ENCODE data around the gene ZDHHC17.
"Not testable (repeated sequence)": the region's sequence is repeated elsewhere in the genome, so short reads cannot be mapped to it uniquely, and the experiment has no call there.

The ZDHHC17 gene

GRCh38 chr12:76764856-76765255 lies 941 bp downstream of the ZDHHC17 start:
- in situ Hi-C loops (cut with HindIII; ENCODE audit: low sequenced_read_pairs): no loop called here

- in situ Hi-C loops (cut with HindIII; ENCODE audit: low sequenced_read_pairs): no loop called here
Measured at GRCh38 chr12:76765598-76765997, 1.7 kb downstream of the ZDHHC17 start.

- in situ Hi-C loops (cut with HindIII; ENCODE audit: low sequenced_read_pairs): no loop called here
Measured at GRCh38 chr12:76766161-76766560, 2.2 kb downstream of the ZDHHC17 start.

- in situ Hi-C loops (cut with HindIII; ENCODE audit: low sequenced_read_pairs): no loop called here
Measured at GRCh38 chr12:76768576-76768975, 4.7 kb downstream of the ZDHHC17 start.

GRCh38 chr12:76777765-76778216 lies 13.9 kb downstream of the ZDHHC17 start:
- in situ Hi-C loops (cut with HindIII; ENCODE audit: low sequenced_read_pairs): no loop called here

GRCh38 chr12:76778364-76778763 lies 14.4 kb downstream of the ZDHHC17 start:
- in situ Hi-C loops (cut with HindIII; ENCODE audit: low sequenced_read_pairs): no loop called here

- in situ Hi-C loops (cut with HindIII; ENCODE audit: low sequenced_read_pairs): not testable (repeated sequence)
Measured at GRCh38 chr12:76779310-76779709, 15.4 kb downstream of the ZDHHC17 start.

- in situ Hi-C loops (cut with HindIII; ENCODE audit: low sequenced_read_pairs): no loop called here
Measured at GRCh38 chr12:76781321-76781720, 17.4 kb downstream of the ZDHHC17 start.

GRCh38 chr12:76782526-76782925 lies 18.6 kb downstream of the ZDHHC17 start:
- in situ Hi-C loops (cut with HindIII; ENCODE audit: low sequenced_read_pairs): no loop called here

GRCh38 chr12:76784600-76785051 lies 20.7 kb downstream of the ZDHHC17 start:
- in situ Hi-C loops (cut with HindIII; ENCODE audit: low sequenced_read_pairs): no loop called here

- in situ Hi-C loops (cut with HindIII; ENCODE audit: low sequenced_read_pairs): no loop called here
Measured at GRCh38 chr12:76785407-76785806, 21.5 kb downstream of the ZDHHC17 start.

GRCh38 chr12:76786986-76787385 lies 23.1 kb downstream of the ZDHHC17 start:
- in situ Hi-C loops (cut with HindIII; ENCODE audit: low sequenced_read_pairs): no loop called here

- in situ Hi-C loops (cut with HindIII; ENCODE audit: low sequenced_read_pairs): no loop called here
Measured at GRCh38 chr12:76787689-76788088, 23.8 kb downstream of the ZDHHC17 start.

- in situ Hi-C loops (cut with HindIII; ENCODE audit: low sequenced_read_pairs): no loop called here
Measured at GRCh38 chr12:76789335-76790050, 25.6 kb downstream of the ZDHHC17 start.

- in situ Hi-C loops (cut with HindIII; ENCODE audit: low sequenced_read_pairs): no loop called here
Measured at GRCh38 chr12:76790564-76791552, 26.9 kb downstream of the ZDHHC17 start.

GRCh38 chr12:76792828-76793227 lies 28.9 kb downstream of the ZDHHC17 start:
- in situ Hi-C loops (cut with HindIII; ENCODE audit: low sequenced_read_pairs): no loop called here

GRCh38 chr12:76798864-76799263 lies 34.9 kb downstream of the ZDHHC17 start:
- in situ Hi-C loops (cut with HindIII; ENCODE audit: low sequenced_read_pairs): no loop called here

- in situ Hi-C loops (cut with HindIII; ENCODE audit: low sequenced_read_pairs): no loop called here
Measured at GRCh38 chr12:76799362-76799761, 35.4 kb downstream of the ZDHHC17 start.

- in situ Hi-C loops (cut with HindIII; ENCODE audit: low sequenced_read_pairs): no loop called here
Measured at GRCh38 chr12:76802060-76802459, 38.1 kb downstream of the ZDHHC17 start.

GRCh38 chr12:76804435-76804976 lies 40.6 kb downstream of the ZDHHC17 start:
- in situ Hi-C loops (cut with HindIII; ENCODE audit: low sequenced_read_pairs): no loop called here

- in situ Hi-C loops (cut with HindIII; ENCODE audit: low sequenced_read_pairs): no loop called here
Measured at GRCh38 chr12:76810671-76811419, 46.9 kb downstream of the ZDHHC17 start.

Data from endothelial cell of hepatic sinusoid (primary cell).